Sciatic nerve (tissue), 2 donors: ENCODE measurements around the gene MARCHF10. TPM values are rescaled to one million over a fixed set of nuclear protein-coding genes. Genes with fewer than 3 reads are reported as not detected.
"Not testable (repeated sequence)": the region's sequence is repeated elsewhere in the genome, so short reads cannot be mapped to it uniquely, and the experiment has no call there.

Source experiments
- ATAC-seq: fragments of 200-7000 bp; cut with Tn5 transposase; one replicate; pipeline ENCODE4 v1.9.1; 2020; ENCODE audit warnings: mild to moderate bottlenecking, moderate library complexity
- DNase-seq: peaks from one replicate; pipeline ENCODE4 v3.0.0-alpha.2; 2020; ENCODE audit warnings: low spot score
- intact Hi-C: fragments of 100-400 bp; cut with DNase I; formaldehyde crosslinking; loops from one replicate; pipeline ENCODE4 v1.14.2; 2022
- total RNA-seq: library from RNA; stranded (reverse); fragmentation: NEBNext Ultra II Directional; extraction: Animal tissue kit (Norgen Biotek cat#: 25700); gene quantifications from one replicate; pipeline ENCODE4 v1.2.1, GENCODE V29; 2021
- donor health status: DM: no; HTN: no; CAD: no.
- donor health status: DM: no; HTN: no; CAD: no.

Gene MARCHF10
- total RNA-seq, 1 donor from 2014 or later: 2.1 TPM

DNA sequence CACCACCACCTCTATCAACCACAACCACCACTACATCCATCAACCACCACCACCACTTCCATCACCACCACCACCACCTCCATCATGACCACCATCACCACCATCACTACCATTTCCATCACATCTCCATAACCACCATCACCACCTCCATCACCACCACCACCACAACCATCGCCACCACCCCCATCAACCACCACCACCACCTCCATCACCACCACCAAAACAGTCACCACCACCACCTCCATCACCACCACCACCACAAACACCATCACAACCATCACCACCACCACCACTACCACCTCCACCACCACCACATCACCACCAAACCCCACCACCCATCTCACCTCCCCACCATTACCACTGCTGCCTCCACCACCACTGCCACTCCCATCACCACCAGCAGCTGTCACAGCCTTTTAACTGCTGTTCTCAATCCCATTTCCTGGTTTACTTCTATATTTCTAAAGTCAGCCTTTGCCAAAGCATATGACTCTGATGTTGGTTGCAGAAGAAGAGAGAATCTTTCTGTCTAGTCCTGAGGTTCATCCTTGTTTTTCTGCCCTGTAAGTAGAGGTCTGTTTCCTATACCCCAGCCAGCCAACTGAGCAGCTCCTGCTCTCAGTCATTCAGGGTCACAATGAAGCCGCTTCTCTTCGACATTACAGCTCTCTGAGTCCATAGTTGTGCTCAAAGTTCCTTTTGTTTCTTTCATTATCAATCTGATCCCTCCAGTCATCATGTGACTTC, 14.0 kb downstream of the MARCHF10 start:
- ATAC-seq (no peak), DNase-seq (peak; percentile 1)
- intact Hi-C loops: no loop called here

DNA sequence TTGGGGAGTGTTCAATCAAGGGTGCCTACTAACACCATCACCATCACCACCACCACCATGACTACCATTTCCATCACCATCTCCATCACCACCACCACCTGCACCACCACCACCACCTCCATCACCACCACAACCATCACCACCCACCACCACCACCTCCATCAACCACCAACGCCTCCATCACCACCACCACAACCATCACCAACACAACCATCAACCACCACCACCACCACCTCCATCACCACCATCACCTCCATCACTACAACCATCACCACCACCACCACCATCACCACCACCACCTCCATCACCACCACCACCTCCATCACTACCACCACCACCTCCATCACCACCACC, 15.7 kb downstream of the MARCHF10 start:
- ATAC-seq: no peak
- intact Hi-C loops: no loop called here
- no peak for DNase-seq

GRCh38 chr17:62791767-62792446, 16.2 kb downstream of the MARCHF10 start:
- DNase-seq: no peak
- intact Hi-C loops: no loop called here
- no peak for ATAC-seq

DNA sequence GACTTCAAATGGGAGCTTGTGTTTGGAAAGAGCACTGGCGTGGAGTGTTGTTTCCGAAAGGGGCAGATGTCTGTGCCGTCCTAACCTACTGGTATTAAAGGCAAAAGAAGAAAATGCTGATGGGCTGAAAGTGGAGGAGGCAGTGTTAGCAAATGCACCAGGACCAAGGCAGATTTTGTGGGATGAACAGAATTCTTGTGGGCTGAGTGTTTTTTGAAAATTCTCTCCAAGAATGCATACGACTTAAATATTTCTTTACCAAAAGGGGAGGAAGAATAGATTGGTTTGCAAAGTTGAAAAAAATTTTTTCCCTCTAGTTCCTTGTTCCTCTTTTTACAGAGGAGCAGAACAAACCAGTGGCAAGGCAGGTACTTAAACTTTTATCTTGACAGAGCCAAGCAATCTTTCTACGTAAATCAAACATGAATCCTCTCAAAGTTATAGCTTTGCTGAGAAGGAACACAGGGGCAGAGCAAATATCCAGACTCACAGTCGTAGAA, 16.8 kb downstream of the MARCHF10 start:
- ATAC-seq (no peak), DNase-seq (no peak)
- intact Hi-C loops: no loop called here

GRCh38 chr17:62790564-62790986, 17.5 kb downstream of the MARCHF10 start:
- DNase-seq (no peak), ATAC-seq (no peak)
- intact Hi-C loops: no loop called here

- intact Hi-C loops: no loop called here
- DNase-seq (no peak), ATAC-seq (no peak)
These were observed 20.7 kb downstream of the MARCHF10 start for GRCh38 chr17:62787366-62787765.

DNA sequence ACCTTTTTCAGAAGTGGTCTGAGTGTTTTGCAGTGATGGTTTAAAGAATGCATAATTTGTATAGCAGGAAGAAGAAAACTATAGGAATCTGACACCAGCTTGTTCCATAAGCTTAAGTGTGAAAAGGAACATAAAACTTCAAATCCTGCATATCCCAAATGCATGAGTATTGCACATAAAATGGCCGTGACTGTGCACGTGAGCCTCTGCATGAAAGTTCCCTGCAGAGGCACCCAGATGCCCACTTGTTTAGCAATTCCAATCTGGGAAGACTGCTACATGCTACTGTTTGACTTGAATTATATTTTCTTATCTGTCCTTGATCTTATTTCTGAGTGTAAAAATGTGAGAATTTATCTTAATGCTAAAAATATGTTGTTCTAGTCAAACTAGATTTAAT, 21.5 kb downstream of the MARCHF10 start:
- intact Hi-C loops: no loop called here
- DNase-seq: no peak
- ATAC-seq: no peak

- DNase-seq, intact Hi-C loops, ATAC-seq: not testable (repeated sequence)
These were observed 22.1 kb downstream of the MARCHF10 start for GRCh38 chr17:62785983-62786382.

GRCh38 chr17:62782730-62783270, 25.3 kb downstream of the MARCHF10 start:
- ATAC-seq (no peak), DNase-seq (no peak)
- intact Hi-C loops: no loop called here

DNA sequence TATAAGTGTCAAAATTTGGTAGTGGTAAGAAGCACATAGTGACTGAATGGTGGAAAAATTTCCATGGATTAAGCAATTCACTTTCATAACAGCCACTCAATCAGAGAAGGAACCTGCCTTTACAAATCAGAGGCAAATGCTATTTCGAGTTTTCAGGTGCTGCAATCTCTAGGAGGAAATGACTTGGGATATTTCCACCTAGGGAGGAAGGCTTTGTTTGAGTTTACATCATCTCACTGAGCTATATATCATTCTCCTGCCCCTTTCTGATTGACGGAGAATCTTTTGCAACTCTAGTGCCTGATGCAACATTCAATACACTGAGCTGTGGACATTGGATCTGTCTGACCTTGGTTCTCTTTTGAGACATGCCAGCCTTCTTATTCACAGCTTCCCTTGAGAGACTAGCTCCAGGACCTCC, 26.3 kb downstream of the MARCHF10 start:
- DNase-seq (no peak), ATAC-seq (no peak)
- intact Hi-C loops: no loop called here

DNA sequence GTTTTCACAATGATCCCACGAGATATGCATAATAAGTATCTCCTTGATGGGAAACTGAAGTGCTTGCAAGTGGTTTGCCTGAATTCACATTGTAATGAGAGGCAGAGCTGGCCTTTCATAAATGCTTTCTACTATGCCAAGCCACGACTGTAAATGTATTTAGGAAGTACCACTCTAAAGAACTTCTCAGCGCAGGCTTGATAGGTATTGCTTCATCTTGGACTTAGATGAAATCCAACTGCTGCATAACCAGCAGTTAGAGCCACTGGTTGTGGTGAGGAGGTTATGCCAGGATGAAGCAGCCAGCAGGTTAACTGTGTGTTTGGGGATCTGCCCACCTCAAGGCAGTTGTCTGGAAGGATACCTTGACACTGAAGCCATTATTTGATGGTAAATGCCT, 26.8 kb downstream of the MARCHF10 start:
- intact Hi-C loops: no loop called here
- DNase-seq: no peak
- ATAC-seq: no peak

GRCh38 chr17:62780951-62781350, 27.2 kb downstream of the MARCHF10 start:
- peak; percentile 18 for DNase-seq
- intact Hi-C loops: no loop called here
- no peak for ATAC-seq

GRCh38 chr17:62780269-62780668, 27.8 kb downstream of the MARCHF10 start:
- DNase-seq (peak; percentile 28), ATAC-seq (no peak)
- intact Hi-C loops: no loop called here

GRCh38 chr17:62778990-62779681, 29.0 kb downstream of the MARCHF10 start:
- DNase-seq: peak; percentile 53

GRCh38 chr17:62775876-62776275, 32.2 kb downstream of the MARCHF10 start:
- DNase-seq (peak; percentile 6), ATAC-seq (no peak)
- intact Hi-C loops: no loop called here

More at GRCh38 chr17:62778990-62779681, 29.0 kb downstream of the MARCHF10 start:
- ATAC-seq: peak; percentile 91
- intact Hi-C loops: no loop called here

DNA sequence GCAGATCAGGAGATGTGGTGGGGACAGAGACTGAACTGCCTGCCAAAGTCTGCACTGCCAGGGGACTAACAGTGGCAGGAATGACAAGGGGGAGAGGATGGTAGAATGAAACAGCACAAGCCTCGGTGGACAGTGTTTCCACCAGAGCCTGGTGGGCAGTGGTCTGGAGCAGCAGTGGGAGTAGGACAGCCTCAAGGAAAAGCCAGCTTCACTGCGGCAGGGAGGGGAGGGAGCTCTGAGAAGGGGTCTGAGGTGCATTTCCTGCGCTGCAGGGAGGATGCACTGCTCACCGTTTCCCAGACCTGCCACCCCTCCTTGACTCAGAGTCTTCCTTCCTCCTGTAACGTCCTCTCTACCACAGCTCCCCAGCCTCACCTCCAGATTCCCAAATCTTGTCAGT, 33.8 kb downstream of the MARCHF10 start:
- DNase-seq: peak; percentile 33
- no peak for ATAC-seq
- intact Hi-C loops: no loop called here

DNA sequence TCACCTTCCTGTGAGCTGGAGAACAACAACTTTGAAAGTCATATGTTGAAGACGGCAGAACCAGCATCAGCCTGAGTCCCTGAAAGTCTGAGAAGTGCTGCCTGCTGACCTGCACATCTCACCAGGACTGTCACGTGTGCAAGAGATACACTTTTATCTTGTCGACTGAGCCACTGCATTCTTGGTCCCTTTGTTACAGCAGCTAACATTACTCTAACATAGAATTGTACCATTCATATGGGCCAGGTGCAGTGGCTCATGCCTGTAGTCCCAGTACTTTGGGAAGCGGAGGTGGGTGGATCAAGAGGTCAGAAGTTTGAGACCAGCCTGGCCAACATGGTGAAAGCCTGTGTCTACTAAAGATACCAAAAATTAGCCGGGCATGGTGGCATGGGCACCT, 40.1 kb downstream of the MARCHF10 start:
- no peak for ATAC-seq
- intact Hi-C loops: loop anchor here (10.0 kb wide), 1 partner anchor 1163 kb away; no protein-coding TSS in a partner anchor
- no peak for DNase-seq

- DNase-seq (no peak), ATAC-seq (no peak)
- intact Hi-C loops: loop anchor here (10.0 kb wide), 1 partner anchor 1161 kb away; no protein-coding TSS in a partner anchor
These were observed 42.8 kb downstream of the MARCHF10 start for GRCh38 chr17:62765351-62765750.

- DNase-seq: no peak
- ATAC-seq: no peak
- intact Hi-C loops: loop anchor here (10.0 kb wide), 1 partner anchor 1159 kb away; no protein-coding TSS in a partner anchor
These were observed 44.1 kb downstream of the MARCHF10 start for GRCh38 chr17:62763891-62764600.
